Activated CD4-positive, alpha-beta T cell treated with anti-CD3 and anti-CD28 coated beads, Interleukin-2, amount 10 ng/mL, durations not matched to agents 24 days and 14 days (primary cell): ENCODE measurements around the gene PCYT1B. TPM values are rescaled to one million over a fixed set of nuclear protein-coding genes. Genes with fewer than 3 reads are reported as not detected.

ENCODE experiments used
- DNase-seq: peaks from one replicate; pipeline ENCODE4 v3.0.0; 2022
- H3K27ac Mint-ChIP-seq: one replicate; pipeline ENCODE4 v1.8.0; 2022; ENCODE audit warnings: mild to moderate bottlenecking, mixed read lengths
- H3K27me3 Mint-ChIP-seq: one replicate; pipeline ENCODE4 v1.8.0; 2022; ENCODE audit warnings: mixed read lengths
- H3K36me3 Mint-ChIP-seq: one replicate; pipeline ENCODE4 v1.8.0; 2022; ENCODE audit warnings: low read depth, mild to moderate bottlenecking, mixed read lengths
- H3K4me1 Mint-ChIP-seq: one replicate; pipeline ENCODE4 v1.8.0; 2021; ENCODE audit warnings: mixed read lengths
- H3K4me3 Mint-ChIP-seq: one replicate; pipeline ENCODE4 v1.8.0; 2022; ENCODE audit warnings: mild to moderate bottlenecking, moderate library complexity, mixed read lengths
- H3K9me3 Mint-ChIP-seq: one replicate; pipeline ENCODE4 v1.8.0; 2021; ENCODE audit warnings: mixed read lengths
- intact Hi-C: fragments of 100-400 bp; cut with micrococcal nuclease; formaldehyde crosslinking; loops from one replicate; pipeline ENCODE4 v1.15.1; 2023
- total RNA-seq: library from RNA; stranded (reverse); gene quantifications from 2 replicates; pipeline ENCODE4 v1.2.3, GENCODE V29; 2022

The PCYT1B gene
- total RNA-seq, 1 donor from 2014 or later: 0.05 TPM

DNA sequence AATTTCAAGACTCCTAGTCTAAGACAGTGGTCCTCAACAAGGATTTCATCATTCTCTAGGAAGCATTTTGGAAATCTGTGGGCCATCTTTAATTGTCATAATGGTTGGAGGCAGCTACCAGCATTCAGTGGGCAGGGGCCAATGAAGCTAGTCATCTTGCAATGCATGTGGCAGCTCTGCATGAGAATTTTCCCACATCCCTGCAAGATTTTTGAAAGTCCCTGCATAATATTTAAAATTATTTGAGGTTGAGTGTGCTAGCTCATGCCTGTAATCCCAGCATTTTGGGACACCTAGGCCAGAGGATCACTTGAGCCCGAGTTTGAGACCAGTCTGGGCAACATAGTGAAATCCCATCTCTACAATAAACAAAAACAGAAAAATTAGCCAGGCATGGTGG, 44.0 kb downstream of the PCYT1B start:
- intact Hi-C loops: no loop called here
- peaks cover 9% of the 10 kb centered on the region for H3K27me3 Mint-ChIP-seq
- H3K36me3 Mint-ChIP-seq: no peaks in the 10 kb centered on the region
- H3K4me3 Mint-ChIP-seq: no peak overlapping the region
- DNase-seq: no peak
- no peaks in the 10 kb centered on the region for H3K4me1 Mint-ChIP-seq
- no peak overlapping the region for H3K27ac Mint-ChIP-seq
- no peaks in the 10 kb centered on the region for H3K9me3 Mint-ChIP-seq

DNA sequence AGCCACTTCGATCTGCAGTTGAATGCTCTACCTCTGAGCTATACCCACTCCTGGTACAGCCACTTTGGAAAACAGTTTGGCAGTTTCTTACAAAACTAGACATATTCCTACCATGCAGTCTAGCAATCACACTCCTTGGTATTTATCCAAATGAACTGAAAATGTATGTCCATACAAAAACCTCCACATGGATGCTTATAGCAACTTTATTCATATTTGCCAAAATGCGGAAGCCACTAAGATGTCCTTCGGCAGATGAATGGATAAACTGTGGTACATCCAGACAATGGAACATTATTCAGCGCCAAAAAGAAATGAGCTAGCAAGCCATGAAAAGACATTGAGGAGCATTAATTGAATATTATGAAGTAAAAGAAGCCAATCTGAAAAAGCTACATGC, 45.3 kb downstream of the PCYT1B start:
- no peak for DNase-seq
- intact Hi-C loops: no loop called here
- Mint-ChIP-seq H3K4me3 (no peak overlapping the region), H3K27me3 (peaks cover 7% of the 10 kb centered on the region), H3K27ac (no peak overlapping the region), H3K9me3 (no peaks in the 10 kb centered on the region), H3K4me1 (no peaks in the 10 kb centered on the region), H3K36me3 (no peaks in the 10 kb centered on the region)

DNA sequence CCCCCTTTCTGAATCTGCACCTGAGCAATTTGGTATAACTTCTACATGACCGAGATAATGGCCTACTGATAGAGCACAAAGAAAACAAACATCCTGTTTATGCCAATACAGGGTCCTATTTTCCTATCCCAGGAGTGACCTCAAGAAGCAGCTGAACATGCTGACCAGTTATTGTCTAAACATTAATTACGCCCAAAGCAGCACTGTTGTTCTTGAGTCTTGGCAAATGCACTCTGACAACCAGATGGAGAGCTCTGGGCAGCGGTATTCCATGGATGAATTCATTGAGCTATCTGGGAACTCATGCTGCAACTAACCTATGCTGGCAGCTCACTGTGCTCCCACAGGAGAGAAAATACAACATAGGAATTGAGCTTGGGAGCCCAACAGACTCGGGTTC, 52.6 kb downstream of the PCYT1B start:
- H3K36me3 Mint-ChIP-seq: no peaks in the 10 kb centered on the region
- intact Hi-C loops: no loop called here

DNA sequence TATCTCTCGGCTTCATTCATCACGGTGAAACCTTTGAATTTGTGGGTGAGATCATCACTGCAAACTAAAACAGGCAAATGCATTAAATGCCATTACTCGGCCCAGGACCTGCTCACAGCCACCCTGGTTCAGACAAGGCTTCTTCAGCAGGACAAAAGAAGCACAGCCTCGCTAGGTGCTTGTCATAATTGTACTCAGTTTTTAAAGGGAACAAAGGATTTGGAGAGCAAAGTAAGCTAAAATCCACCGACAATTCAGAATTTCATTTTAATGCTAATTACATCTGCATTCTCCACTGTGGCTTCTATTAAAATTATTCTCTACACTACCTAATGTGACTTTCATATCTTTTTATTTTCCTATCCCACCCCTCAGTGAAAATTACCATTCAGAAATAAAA, 57.0 kb downstream of the PCYT1B start:
- no peak for DNase-seq
- H3K4me1 Mint-ChIP-seq: no peaks in the 10 kb centered on the region
- intact Hi-C loops: no loop called here
- no peak overlapping the region for H3K27ac Mint-ChIP-seq
- no peaks in the 10 kb centered on the region for H3K36me3 Mint-ChIP-seq
- peaks cover 2% of the 10 kb centered on the region for H3K27me3 Mint-ChIP-seq
- H3K9me3 Mint-ChIP-seq: no peaks in the 10 kb centered on the region
- H3K4me3 Mint-ChIP-seq: no peak overlapping the region

More for the DNA sequence above, 52.6 kb downstream of the PCYT1B start:
- H3K4me1 Mint-ChIP-seq: no peaks in the 10 kb centered on the region
- peaks cover 4% of the 10 kb centered on the region for H3K27me3 Mint-ChIP-seq
- H3K9me3 Mint-ChIP-seq: no peaks in the 10 kb centered on the region
- no peak overlapping the region for H3K27ac Mint-ChIP-seq
- no peak overlapping the region for H3K4me3 Mint-ChIP-seq
- DNase-seq: no peak

DNA sequence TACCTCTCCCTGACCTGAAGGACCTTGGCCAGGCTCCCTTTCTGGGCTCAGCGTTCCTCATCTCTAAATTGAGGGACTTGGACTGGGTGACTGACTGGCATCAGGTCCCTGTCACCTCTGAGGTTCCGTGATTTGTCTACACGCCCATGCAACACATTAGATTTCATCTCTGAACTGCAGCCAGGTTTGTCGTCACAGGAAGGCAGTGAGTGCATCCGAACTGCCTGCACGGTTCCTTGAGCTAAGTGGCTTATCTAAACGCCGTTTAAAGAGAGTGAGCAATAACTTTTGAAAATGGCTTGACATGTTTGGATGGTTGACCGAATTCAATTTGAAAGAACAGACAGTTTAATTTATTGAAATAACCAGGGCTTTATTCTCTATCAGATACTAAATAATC, 70.1 kb downstream of the PCYT1B start:
- Mint-ChIP-seq H3K36me3 (no peaks in the 10 kb centered on the region), H3K27me3 (no peaks in the 10 kb centered on the region)
- intact Hi-C loops: no loop called here

DNA sequence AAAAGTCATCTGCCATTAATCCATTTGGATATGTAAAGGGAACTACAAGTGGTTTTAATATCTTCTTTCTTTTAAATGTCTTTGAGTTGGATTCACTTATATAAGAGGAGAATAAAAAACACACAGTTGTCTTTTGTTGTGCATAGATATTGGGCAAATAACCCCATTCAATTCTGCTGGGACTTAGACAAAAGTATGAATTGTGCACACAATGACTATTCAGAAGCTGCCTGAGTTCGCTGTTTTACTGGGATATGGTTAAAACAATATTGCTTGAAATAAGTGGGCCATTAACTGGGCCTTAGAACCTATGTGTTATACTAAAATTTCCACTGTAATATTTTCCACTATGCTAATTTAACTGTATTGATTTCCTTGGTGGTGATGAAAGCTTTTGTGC, 71.7 kb downstream of the PCYT1B start:
- no peaks in the 10 kb centered on the region for H3K9me3 Mint-ChIP-seq
- no peaks in the 10 kb centered on the region for H3K27me3 Mint-ChIP-seq
- H3K4me1 Mint-ChIP-seq: no peaks in the 10 kb centered on the region
- no peak overlapping the region for H3K27ac Mint-ChIP-seq
- H3K36me3 Mint-ChIP-seq: no peaks in the 10 kb centered on the region
- DNase-seq: no peak
- intact Hi-C loops: no loop called here
- H3K4me3 Mint-ChIP-seq: no peak overlapping the region

More for the DNA sequence above, 70.1 kb downstream of the PCYT1B start:
- Mint-ChIP-seq H3K27ac (no peak overlapping the region), H3K4me3 (no peak overlapping the region), H3K9me3 (no peaks in the 10 kb centered on the region), H3K4me1 (no peaks in the 10 kb centered on the region)
- no peak for DNase-seq

DNA sequence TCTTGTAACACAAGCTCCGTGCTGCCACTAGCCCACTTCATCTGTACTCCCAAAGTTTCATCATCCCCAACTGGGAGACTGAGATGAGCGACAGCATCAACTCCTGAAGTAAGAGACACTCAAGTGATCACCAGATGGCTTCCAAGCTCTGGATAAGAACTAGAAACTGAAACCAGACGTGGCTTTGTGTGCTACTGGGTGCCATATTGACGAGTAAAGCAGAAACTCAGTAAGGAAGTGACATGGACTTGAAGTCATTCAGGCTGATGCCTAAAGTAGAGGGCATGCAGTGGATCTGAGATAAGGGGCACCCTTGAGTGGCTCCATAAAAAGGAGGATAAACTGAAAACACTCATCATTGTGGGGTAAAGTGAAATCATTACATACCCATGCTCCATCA, 72.4 kb downstream of the PCYT1B start:
- Mint-ChIP-seq H3K27ac (no peak overlapping the region), H3K9me3 (no peaks in the 10 kb centered on the region), H3K27me3 (no peaks in the 10 kb centered on the region), H3K4me3 (no peak overlapping the region), H3K36me3 (no peaks in the 10 kb centered on the region), H3K4me1 (no peaks in the 10 kb centered on the region)
- intact Hi-C loops: no loop called here
- no peak for DNase-seq

DNA sequence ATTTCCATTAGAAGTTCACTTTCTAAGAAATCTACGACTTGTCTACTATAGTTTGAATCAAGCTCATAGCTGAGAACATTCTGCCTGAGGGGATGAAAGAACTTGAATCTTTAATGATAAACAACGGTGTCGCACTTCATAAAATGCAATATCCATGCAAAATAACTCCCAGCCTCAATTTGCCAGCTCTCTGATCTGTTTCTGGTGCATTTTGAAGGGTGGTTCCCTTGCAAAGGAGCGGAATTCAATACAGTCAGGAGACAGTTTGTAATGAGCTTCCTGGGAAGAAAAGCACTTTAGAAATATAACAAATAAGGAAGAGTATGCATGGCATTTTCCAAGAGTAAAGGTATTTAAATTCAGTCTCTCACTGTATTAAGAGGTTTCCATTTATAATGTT, 80.0 kb downstream of the PCYT1B start:
- no peaks in the 10 kb centered on the region for H3K4me1 Mint-ChIP-seq
- no peaks in the 10 kb centered on the region for H3K9me3 Mint-ChIP-seq
- DNase-seq: no peak
- H3K27ac Mint-ChIP-seq: no peak overlapping the region
- no peaks in the 10 kb centered on the region for H3K36me3 Mint-ChIP-seq
- H3K4me3 Mint-ChIP-seq: no peak overlapping the region
- H3K27me3 Mint-ChIP-seq: no peaks in the 10 kb centered on the region
- intact Hi-C loops: no loop called here

DNA sequence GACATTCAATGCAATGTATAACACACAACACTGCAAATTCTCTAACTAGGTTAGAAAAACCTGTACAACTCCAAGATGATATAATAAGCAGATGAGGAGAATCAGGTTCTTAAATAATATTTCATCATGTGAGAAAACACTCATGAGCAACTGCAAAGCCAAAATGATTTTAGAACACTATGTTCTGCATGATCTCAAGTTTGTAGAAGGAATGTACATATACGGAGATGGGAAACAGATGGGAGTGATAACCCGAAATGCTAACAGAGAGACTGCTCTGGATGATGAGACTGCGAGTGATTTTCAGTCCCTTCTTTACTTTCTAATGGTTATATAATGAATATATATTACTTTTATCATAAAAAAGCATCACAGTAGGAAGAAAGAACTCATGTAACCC, 80.9 kb downstream of the PCYT1B start:
- Mint-ChIP-seq H3K4me3 (no peak overlapping the region), H3K27ac (no peak overlapping the region), H3K27me3 (no peaks in the 10 kb centered on the region), H3K9me3 (no peaks in the 10 kb centered on the region), H3K36me3 (no peaks in the 10 kb centered on the region), H3K4me1 (no peaks in the 10 kb centered on the region)
- intact Hi-C loops: no loop called here
- no peak for DNase-seq

DNA sequence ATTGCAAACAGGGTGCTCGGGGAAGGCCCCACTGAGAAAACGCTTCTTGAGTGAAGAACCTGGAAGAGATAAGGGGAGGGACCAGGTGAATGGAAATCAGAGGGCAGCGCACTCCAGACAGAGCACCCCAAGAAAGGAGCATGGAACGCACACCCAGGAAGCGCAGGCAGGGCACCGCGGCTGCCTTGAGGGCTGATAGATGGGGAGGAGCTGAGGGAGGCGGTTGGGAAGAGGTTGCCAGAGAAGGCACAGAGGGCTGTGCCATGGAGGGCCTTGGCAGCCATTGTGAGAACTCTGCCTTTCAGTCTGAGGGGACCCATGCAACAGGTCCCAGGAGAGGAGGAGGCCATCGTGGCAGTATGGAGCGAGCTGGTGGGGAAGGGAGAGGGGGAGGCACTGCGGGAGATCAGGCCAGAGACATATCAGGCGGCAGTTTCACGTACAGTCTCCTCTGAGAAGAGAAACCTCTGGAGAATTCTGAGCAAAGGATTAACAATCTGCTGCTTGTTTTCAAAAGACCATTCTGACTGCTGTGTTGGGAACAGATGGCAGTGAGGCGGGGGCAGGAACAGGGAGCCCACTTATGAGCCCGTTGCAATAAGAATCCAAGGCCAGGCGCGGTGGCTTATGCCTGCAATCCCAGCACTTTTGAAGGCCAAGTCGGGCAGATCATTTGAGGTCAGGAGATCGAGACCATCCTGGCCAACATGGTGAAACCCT, 83.7 kb downstream of the PCYT1B start:
- Mint-ChIP-seq H3K9me3 (no peaks in the 10 kb centered on the region), H3K27me3 (no peaks in the 10 kb centered on the region), H3K36me3 (no peaks in the 10 kb centered on the region), H3K27ac (no peak overlapping the region), H3K4me1 (no peaks in the 10 kb centered on the region), H3K4me3 (no peak overlapping the region)
- intact Hi-C loops: no loop called here
- DNase-seq: no peak

DNA sequence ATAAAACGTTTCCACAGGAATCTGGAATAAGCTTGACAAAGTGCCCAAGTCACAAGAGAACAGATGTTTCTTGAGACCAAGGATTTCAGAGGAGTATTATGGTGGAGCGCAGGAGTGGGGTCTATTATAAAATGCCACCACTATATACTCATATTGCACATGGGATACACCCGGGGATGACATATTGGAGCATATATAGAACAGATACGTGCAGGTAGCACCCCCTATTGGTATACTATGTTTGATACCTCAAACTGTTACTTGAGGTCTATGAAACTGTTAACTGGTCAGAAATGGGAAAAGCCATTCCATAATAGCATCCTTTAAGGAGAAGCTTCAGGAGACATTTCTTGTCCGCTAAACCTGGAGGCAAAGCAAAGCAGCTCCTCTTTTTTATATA, 86.0 kb downstream of the PCYT1B start:
- no peak overlapping the region for H3K4me3 Mint-ChIP-seq
- intact Hi-C loops: no loop called here

DNA sequence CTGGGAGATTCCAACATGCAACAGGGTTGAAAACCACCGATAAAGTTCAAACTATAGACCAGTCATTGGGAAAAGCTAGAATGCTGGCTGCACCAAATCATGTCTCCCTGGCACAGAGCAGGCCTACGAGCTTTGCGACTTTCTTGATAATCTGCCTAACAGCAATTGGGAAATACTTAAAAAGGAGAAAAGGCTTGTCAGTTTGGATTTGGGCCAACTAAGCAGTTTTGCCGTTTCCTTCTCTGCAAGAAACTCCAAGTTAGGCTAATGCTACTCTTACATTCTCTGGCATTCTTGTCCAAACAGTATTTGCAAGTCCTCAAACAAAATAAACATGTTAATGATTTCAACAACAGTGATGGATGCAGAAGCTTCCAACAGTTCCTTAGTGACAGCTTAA, 94.1 kb downstream of the PCYT1B start:
- Mint-ChIP-seq H3K36me3 (no peaks in the 10 kb centered on the region), H3K4me1 (no peaks in the 10 kb centered on the region), H3K9me3 (no peaks in the 10 kb centered on the region), H3K4me3 (no peak overlapping the region), H3K27ac (no peak overlapping the region), H3K27me3 (no peaks in the 10 kb centered on the region)
- DNase-seq: no peak
- intact Hi-C loops: no loop called here

More for the DNA sequence above, 86.0 kb downstream of the PCYT1B start:
- Mint-ChIP-seq H3K27ac (no peak overlapping the region), H3K4me1 (no peaks in the 10 kb centered on the region), H3K9me3 (no peaks in the 10 kb centered on the region), H3K36me3 (no peaks in the 10 kb centered on the region), H3K27me3 (no peaks in the 10 kb centered on the region)
- no peak for DNase-seq

DNA sequence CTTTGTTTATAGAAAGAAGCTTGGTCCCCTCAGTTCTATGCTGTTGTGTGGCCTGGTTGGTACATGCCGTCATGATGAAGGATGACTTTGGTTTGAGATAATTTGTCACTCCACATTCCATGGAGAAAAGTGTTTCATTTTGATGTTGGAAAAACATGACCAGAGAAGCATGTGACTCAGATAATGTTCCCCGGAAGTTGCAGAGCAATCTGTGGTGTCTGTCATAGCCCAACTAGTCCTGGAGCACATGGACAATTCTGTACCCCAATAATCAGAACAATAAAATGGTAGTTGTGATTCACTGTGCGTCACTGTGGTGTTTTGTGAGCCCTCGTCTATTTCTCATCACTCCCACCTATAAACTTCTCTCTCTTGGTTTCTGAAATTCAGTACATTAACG, 97.0 kb downstream of the PCYT1B start:
- Mint-ChIP-seq H3K4me3 (no peak overlapping the region), H3K36me3 (no peaks in the 10 kb centered on the region), H3K27ac (no peak overlapping the region), H3K27me3 (no peaks in the 10 kb centered on the region), H3K9me3 (no peaks in the 10 kb centered on the region), H3K4me1 (no peaks in the 10 kb centered on the region)
- no peak for DNase-seq
- intact Hi-C loops: no loop called here

DNA sequence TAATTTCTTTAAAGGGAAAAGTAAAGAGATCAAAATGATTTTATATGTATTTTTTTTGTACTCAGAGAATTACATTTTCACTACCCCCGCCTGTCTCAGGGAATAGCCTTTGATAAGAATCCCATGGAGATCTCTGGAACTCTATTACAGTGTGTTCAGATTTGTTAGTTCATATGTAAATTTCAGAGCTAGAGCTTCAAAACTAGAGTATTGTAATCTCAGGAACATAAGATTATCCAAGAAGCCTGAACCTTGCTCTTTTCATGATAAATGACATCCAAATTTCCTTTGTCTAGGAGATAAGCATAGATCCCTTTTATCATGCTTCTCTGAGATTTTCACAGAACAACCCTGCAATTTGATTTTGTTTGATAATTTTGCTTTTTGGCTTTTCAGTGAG, 99.2 kb downstream of the PCYT1B start:
- H3K9me3 Mint-ChIP-seq: no peaks in the 10 kb centered on the region

DNA sequence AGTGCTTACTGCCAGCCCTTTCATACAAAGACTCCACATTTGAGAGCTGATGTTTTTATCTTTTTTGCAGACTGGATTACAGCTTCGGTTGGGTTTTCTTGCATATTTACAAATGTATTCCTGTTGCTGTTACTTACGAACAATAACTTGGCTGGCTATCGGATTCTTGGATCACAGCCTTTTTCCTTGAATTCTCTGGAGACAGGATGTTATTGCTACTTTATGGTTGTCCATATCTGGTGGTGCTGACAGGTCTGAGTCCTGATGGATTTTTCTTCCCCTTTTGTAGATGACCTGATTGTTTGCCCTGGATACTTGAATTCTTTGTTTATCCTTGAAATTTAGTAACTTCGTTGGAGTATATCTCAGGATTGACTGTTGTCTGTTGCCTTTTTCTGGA, 104.4 kb downstream of the PCYT1B start:
- H3K27me3 Mint-ChIP-seq: no peaks in the 10 kb centered on the region
- no peaks in the 10 kb centered on the region for H3K9me3 Mint-ChIP-seq

More for the DNA sequence above, 99.2 kb downstream of the PCYT1B start:
- DNase-seq: no peak
- Mint-ChIP-seq H3K27me3 (no peaks in the 10 kb centered on the region), H3K4me1 (no peaks in the 10 kb centered on the region), H3K27ac (no peak overlapping the region), H3K36me3 (peaks cover 8% of the 10 kb centered on the region), H3K4me3 (no peak overlapping the region)
- intact Hi-C loops: no loop called here

More for the DNA sequence above, 104.4 kb downstream of the PCYT1B start:
- intact Hi-C loops: no loop called here
- H3K27ac Mint-ChIP-seq: no peak overlapping the region
- H3K4me1 Mint-ChIP-seq: no peaks in the 10 kb centered on the region
- no peak overlapping the region for H3K4me3 Mint-ChIP-seq
- no peak for DNase-seq
- H3K36me3 Mint-ChIP-seq: peaks cover 22% of the 10 kb centered on the region
